B cell (primary cell): Measurements from ENCODE around the gene MISP3.

ENCODE experiments used
- CTCF ChIP-seq: fragments of 200-600 bp; IDR thresholded peaks from one replicate; pipeline ENCODE4 v1.8.0; 2022; ENCODE audit warnings: antibody characterized with exemption, mild to moderate bottlenecking
- EZH2 ChIP-seq: IDR thresholded peaks from 2 replicates; pipeline ENCODE4 v1.6.1; 2012; ENCODE audit warnings: borderline replicate concordance, low read depth, mild to moderate bottlenecking, moderate library complexity, low read length; ENCODE audit not compliant: insufficient read depth, poor library complexity, severe bottlenecking

- no peak for TF ChIP-seq CTCF
- no peak for TF ChIP-seq EZH2
These were observed 35.2 kb downstream of the MISP3 start for GRCh38 chr19:14107581-14108461.
